Gastroesophageal sphincter (tissue), 4 donors: ENCODE data around the gene CDKN2B. TPM values are rescaled to one million over a fixed set of nuclear protein-coding genes. Genes with fewer than 3 reads are reported as not detected.

Experiments used
- ATAC-seq: fragments of 150-250 bp; one replicate; pipeline ENCODE4 v1.9.1; 2016; ENCODE audit warnings: mild to moderate bottlenecking, moderate library complexity
- H3K27ac ChIP-seq, 4 donors: fragments of 200-600 bp; sonication (generic) in 3 of 4; 1 replicate in 3 of 4; 2 replicates in 1 of 4; pipeline ENCODE4 v1.5.1; 2016 to 2019
- H3K27me3 ChIP-seq: fragments of 200-600 bp; sonication (generic); one replicate; pipeline ENCODE4 v1.5.1; 2019
- H3K36me3 ChIP-seq, 2 donors: fragments of 200-600 bp; sonication (generic); one replicate each; pipeline ENCODE4 v1.5.1; 2019; ENCODE audit warnings: control low read depth in 1 of 2
- H3K4me1 ChIP-seq, 3 donors: fragments of 200-600 bp; sonication (generic); 1 replicate in 2 of 3; 2 replicates in 1 of 3; pipeline ENCODE4 v1.5.1; 2016 to 2019; ENCODE audit warnings: control low read depth in 2 of 3
- H3K4me3 ChIP-seq, 2 donors: fragments of 200-600 bp; sonication (generic); one replicate each; pipeline ENCODE4 v1.5.1; 2019; ENCODE audit warnings: mild to moderate bottlenecking in 1 of 2, moderate library complexity in 1 of 2
- H3K9me3 ChIP-seq, 3 donors: fragments of 200-600 bp; sonication (generic); one replicate each; pipeline ENCODE4 v1.5.1; 2017 to 2019; ENCODE audit warnings: control low read depth in 2 of 3
- CTCF ChIP-seq, 4 experiments: fragments of 200-600 bp in 2 of 4; fragments of 450-650 bp in 2 of 4; sonication (generic) in 1 of 4; IDR thresholded peaks; one replicate each; pipeline ENCODE4 v1.5.1; 2017 to 2019; ENCODE audit warnings: antibody characterized with exemption in 4 of 4, mild to moderate bottlenecking in 2 of 4, moderate library complexity in 2 of 4
- EP300 ChIP-seq: sonication (generic); formaldehyde crosslinking; IDR thresholded peaks from one replicate; pipeline ENCODE4 v1.6.1; 2017; ENCODE audit warnings: antibody characterized with exemption, mild to moderate bottlenecking
- POLR2A ChIP-seq, 2 donors: fragments of 450-650 bp; IDR thresholded peaks; one replicate each; pipeline ENCODE4 v1.6.1; 2017; ENCODE audit warnings: antibody characterized with exemption in 2 of 2, mild to moderate bottlenecking in 2 of 2, moderate library complexity in 1 of 2
- POLR2AphosphoS5 ChIP-seq: sonication (generic); formaldehyde crosslinking; IDR thresholded peaks from one replicate; pipeline ENCODE4 v1.6.1; 2017; ENCODE audit warnings: antibody characterized with exemption
- WGBS, 2 donors: methylation state at CpG; one replicate each; pipeline ENCODE4 v1.1.5; 2018; ENCODE audit warnings: low coverage in 1 of 2; 5-methylcytosine and 5-hydroxymethylcytosine counted together
- total RNA-seq, 4 donors: library from RNA; depleted of rRNA; stranded (reverse); fragments of >200 nt; gene quantifications; one replicate each; pipeline ENCODE4 v1.1.0, GENCODE V29; 2016

The CDKN2B gene
- total RNA-seq, 4 donors from 2014 or later, result 6.2 to 21.6 (median 9.3) TPM

- ATAC-seq, result no peak
- Histone ChIP-seq H3K9me3 (no peaks in the 10 kb centered on the region), H3K27me3 (no peaks in the 10 kb centered on the region), H3K4me1 (peaks cover 0 to 14% (median 0%) of the 10 kb centered on the region in 3 donors), H3K4me3 (no peak overlapping the region), H3K27ac (no peak overlapping the region), H3K36me3 (no peaks in the 10 kb centered on the region)
- TF ChIP-seq EP300 (no peak), POLR2A (IDR thresholded peaks at IDR 0.05) (no peak), CTCF (IDR thresholded peaks at IDR 0.05) (no peak), POLR2AphosphoS5 (no peak)
- 77 to 94% methylated on average over 4 of the region's 4 CpGs for WGBS, 2 donors
Measured at GRCh38 chr9:22036866-22037626, 27.9 kb upstream of the CDKN2B start.

GRCh38 chr9:22035591-22036011, 26.5 kb upstream of the CDKN2B start:
- Histone ChIP-seq H3K27me3 (no peaks in the 10 kb centered on the region), H3K4me1 (peaks cover 0 to 14% (median 0%) of the 10 kb centered on the region in 3 donors), H3K36me3 (no peaks in the 10 kb centered on the region), H3K4me3 (no peak overlapping the region), H3K27ac (no peak overlapping the region), H3K9me3 (no peaks in the 10 kb centered on the region)
- no peak for TF ChIP-seq POLR2A (IDR thresholded peaks at IDR 0.05)
- TF ChIP-seq POLR2AphosphoS5, result no peak
- TF ChIP-seq EP300, result no peak
- no peak for TF ChIP-seq CTCF (IDR thresholded peaks at IDR 0.05)
- 81 to 89% methylated on average over 2 of the region's 2 CpGs for WGBS, 2 donors
- ATAC-seq, result no peak

- no peak for ATAC-seq
- Histone ChIP-seq H3K36me3 (no peaks in the 10 kb centered on the region), H3K9me3 (no peaks in the 10 kb centered on the region), H3K27ac (no peak overlapping the region), H3K4me3 (no peak overlapping the region), H3K27me3 (no peaks in the 10 kb centered on the region), H3K4me1 (peaks cover 0 to 11% (median 0%) of the 10 kb centered on the region in 3 donors)
- WGBS, 2 donors, result 62 to 82% methylated on average over 6 of the region's 8 CpGs
- TF ChIP-seq POLR2AphosphoS5, result no peak
- TF ChIP-seq EP300, result no peak
Measured at GRCh38 chr9:22033012-22033630, 24.0 kb upstream of the CDKN2B start.

GRCh38 chr9:22031655-22032411, 22.7 kb upstream of the CDKN2B start:
- no peak overlapping the region for H3K27ac ChIP-seq
- peaks cover 3% of the 10 kb centered on the region for H3K27me3 ChIP-seq
- no peaks in the 10 kb centered on the region for H3K36me3 ChIP-seq
- no peaks in the 10 kb centered on the region for H3K4me1 ChIP-seq
- no peak overlapping the region for H3K4me3 ChIP-seq
- ATAC-seq, result no peak
- 75 to 81% methylated on average over 3 of the region's 4 CpGs for WGBS, 2 donors
- H3K9me3 ChIP-seq, result no peaks in the 10 kb centered on the region
- no peak for TF ChIP-seq CTCF (IDR thresholded peaks at IDR 0.05)
- no peak for TF ChIP-seq POLR2A (IDR thresholded peaks at IDR 0.05)
- no peak for TF ChIP-seq POLR2AphosphoS5
- no peak for TF ChIP-seq EP300

GRCh38 chr9:22030101-22030598, 21.0 kb upstream of the CDKN2B start:
- 45 to 60% methylated on average over 1 of the region's 1 CpG for WGBS, 2 donors
- no peaks in the 10 kb centered on the region for H3K36me3 ChIP-seq
- peak; percentile 57 for ATAC-seq
- peaks cover 3% of the 10 kb centered on the region for H3K27me3 ChIP-seq
- no peak overlapping the region for H3K4me3 ChIP-seq
- H3K9me3 ChIP-seq, result no peaks in the 10 kb centered on the region
- TF ChIP-seq CTCF (IDR thresholded peaks at IDR 0.05), result no peak
- TF ChIP-seq EP300, result no peak
- H3K27ac ChIP-seq, result no peak overlapping the region
- no peaks in the 10 kb centered on the region for H3K4me1 ChIP-seq
